Panc1 (cell line): Measurements from ENCODE around the gene AKT3.

ENCODE experiments used
- POLR2AphosphoS5 ChIP-seq: IDR thresholded peaks from 2 replicates; pipeline ENCODE4 v1.6.1; 2012; ENCODE audit warnings: mild to moderate bottlenecking, low read depth, low read length, moderate library complexity
- SIN3A ChIP-seq: IDR thresholded peaks from 2 replicates; pipeline ENCODE4 v1.6.1; 2012; ENCODE audit warnings: low read depth, mild to moderate bottlenecking, low read length, moderate library complexity, borderline replicate concordance; ENCODE audit not compliant: insufficient read depth
- TCF7L2 ChIP-seq: IDR thresholded peaks from 2 replicates; pipeline ENCODE4 v1.6.1; 2011; ENCODE audit warnings: mild to moderate bottlenecking, low read depth, low read length, inconsistent platforms
- TF ChIP-seq, protein P1 (sequence below): fragments of 450-650 bp; IDR thresholded peaks from 2 replicates; pipeline ENCODE4 v1.5.1; 2017; ENCODE audit warnings: mild to moderate bottlenecking
- TF ChIP-seq, protein P2 (sequence below), 2 experiments: IDR thresholded peaks; 2 replicates each; pipeline ENCODE4 v1.6.1; 2011 to 2012; ENCODE audit warnings: low read depth in 2 of 2, control low read depth in 1 of 2, low read length in 1 of 2, mild to moderate bottlenecking in 1 of 2, moderate library complexity in 1 of 2; ENCODE audit not compliant: insufficient read depth in 1 of 2

DNA sequence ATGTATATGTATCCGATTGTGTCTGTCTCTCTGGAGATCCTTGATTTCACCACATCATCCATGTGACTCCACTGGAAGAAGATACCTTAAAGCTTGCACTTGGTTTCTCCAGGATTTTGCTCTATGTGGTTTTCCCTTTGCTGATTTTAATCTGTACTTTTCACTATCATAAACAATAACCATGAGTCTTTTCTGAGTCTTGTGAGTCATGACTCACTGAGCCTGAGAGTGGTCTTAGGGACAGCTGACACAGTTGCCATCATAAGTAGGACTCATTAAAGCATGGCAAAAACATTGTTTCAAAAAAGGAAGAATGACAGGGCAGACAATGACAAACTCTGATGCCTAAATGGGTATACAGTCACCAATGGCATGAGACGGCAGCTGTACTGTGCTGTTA lies 226.2 kb downstream of the AKT3 start:
- TF ChIP-seq, protein P1, sequence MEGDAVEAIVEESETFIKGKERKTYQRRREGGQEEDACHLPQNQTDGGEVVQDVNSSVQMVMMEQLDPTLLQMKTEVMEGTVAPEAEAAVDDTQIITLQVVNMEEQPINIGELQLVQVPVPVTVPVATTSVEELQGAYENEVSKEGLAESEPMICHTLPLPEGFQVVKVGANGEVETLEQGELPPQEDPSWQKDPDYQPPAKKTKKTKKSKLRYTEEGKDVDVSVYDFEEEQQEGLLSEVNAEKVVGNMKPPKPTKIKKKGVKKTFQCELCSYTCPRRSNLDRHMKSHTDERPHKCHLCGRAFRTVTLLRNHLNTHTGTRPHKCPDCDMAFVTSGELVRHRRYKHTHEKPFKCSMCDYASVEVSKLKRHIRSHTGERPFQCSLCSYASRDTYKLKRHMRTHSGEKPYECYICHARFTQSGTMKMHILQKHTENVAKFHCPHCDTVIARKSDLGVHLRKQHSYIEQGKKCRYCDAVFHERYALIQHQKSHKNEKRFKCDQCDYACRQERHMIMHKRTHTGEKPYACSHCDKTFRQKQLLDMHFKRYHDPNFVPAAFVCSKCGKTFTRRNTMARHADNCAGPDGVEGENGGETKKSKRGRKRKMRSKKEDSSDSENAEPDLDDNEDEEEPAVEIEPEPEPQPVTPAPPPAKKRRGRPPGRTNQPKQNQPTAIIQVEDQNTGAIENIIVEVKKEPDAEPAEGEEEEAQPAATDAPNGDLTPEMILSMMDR, result no peak
- TF ChIP-seq POLR2AphosphoS5 (no peak), TCF7L2 (no peak), SIN3A (no peak)
- TF ChIP-seq, protein P2, sequence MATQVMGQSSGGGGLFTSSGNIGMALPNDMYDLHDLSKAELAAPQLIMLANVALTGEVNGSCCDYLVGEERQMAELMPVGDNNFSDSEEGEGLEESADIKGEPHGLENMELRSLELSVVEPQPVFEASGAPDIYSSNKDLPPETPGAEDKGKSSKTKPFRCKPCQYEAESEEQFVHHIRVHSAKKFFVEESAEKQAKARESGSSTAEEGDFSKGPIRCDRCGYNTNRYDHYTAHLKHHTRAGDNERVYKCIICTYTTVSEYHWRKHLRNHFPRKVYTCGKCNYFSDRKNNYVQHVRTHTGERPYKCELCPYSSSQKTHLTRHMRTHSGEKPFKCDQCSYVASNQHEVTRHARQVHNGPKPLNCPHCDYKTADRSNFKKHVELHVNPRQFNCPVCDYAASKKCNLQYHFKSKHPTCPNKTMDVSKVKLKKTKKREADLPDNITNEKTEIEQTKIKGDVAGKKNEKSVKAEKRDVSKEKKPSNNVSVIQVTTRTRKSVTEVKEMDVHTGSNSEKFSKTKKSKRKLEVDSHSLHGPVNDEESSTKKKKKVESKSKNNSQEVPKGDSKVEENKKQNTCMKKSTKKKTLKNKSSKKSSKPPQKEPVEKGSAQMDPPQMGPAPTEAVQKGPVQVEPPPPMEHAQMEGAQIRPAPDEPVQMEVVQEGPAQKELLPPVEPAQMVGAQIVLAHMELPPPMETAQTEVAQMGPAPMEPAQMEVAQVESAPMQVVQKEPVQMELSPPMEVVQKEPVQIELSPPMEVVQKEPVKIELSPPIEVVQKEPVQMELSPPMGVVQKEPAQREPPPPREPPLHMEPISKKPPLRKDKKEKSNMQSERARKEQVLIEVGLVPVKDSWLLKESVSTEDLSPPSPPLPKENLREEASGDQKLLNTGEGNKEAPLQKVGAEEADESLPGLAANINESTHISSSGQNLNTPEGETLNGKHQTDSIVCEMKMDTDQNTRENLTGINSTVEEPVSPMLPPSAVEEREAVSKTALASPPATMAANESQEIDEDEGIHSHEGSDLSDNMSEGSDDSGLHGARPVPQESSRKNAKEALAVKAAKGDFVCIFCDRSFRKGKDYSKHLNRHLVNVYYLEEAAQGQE (IDR thresholded peaks at IDR 0.05; ENCODE audit: insufficient read depth in 1 of 2, low read depth in 2 of 2, low read length in 1 of 2), result no peak
